Measurements from ENCODE around the gene GLE1. TPM values are rescaled to one million over a fixed set of nuclear protein-coding genes. Genes with fewer than 3 reads are reported as not detected.

Gene GLE1
- total RNA-seq, 1 experiment from 2014 or later, result 52.3 TPM

DNA sequence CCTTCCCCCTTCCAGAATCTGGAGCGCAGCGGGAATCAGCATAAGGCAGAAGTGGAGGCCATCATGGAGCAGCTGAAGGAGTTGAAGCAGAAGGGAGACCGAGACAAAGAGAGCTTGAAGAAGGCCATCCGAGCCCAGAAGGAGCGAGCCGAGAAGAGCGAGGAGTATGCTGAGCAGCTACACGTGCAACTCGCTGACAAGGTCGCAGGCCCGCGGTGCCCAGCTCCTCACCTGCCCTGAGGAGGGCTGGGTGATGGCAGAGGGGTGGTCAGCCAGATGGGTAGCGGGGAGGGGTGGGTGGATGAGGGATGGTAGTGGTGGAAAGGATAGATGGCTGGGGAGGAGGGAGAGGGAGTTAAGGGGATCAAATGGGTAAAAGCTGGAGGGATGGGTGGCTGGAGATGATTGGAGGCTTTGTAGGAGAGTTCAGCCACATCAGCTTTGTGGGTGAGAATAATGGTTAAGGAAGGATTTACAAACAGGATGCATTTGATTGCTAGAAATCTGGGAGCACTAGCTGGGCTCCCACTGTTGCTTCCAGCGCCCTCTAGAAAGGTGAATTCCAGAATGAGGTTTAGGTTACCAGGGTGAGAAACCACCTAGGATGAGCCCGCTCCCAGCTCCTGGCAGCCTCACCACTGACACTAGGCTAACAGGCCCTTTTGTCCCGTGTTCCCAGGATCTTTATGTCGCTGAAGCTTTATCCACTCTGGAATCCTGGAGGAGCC lies 19.7 kb upstream of the GLE1 start:
- no peaks in the 10 kb centered on the region for H3K27me3 ChIP-seq (replicated peaks; ENCODE audit: insufficient read depth, low read depth, low read length, poor library complexity)
- no peak overlapping the region for H3K27ac ChIP-seq (ENCODE audit: low read depth, low read length, poor library complexity, severe bottlenecking)
- POLR2A ChIA-PET (ENCODE audit: low non-redundant PET), result no interaction called here
- intact Hi-C loops (cut with micrococcal nuclease; ENCODE audit: unreplicated experiment), result no loop called here
- BruUV-seq (replicated peaks), result no TSS peak
- no peak overlapping the region for H3K4me3 ChIP-seq (ENCODE audit: low read depth, low read length, poor library complexity, severe bottlenecking)
- CTCF ChIA-PET, result interaction anchor here (0.6 kb wide), 1 partner anchor 441 kb away, joined by 3 read pairs; no protein-coding TSS in a partner anchor
- H3K36me3 ChIP-seq (ENCODE audit: insufficient read depth, low read length, poor library complexity, severe bottlenecking), result peaks cover 79% of the 10 kb centered on the region
- TF ChIP-seq, protein P1, sequence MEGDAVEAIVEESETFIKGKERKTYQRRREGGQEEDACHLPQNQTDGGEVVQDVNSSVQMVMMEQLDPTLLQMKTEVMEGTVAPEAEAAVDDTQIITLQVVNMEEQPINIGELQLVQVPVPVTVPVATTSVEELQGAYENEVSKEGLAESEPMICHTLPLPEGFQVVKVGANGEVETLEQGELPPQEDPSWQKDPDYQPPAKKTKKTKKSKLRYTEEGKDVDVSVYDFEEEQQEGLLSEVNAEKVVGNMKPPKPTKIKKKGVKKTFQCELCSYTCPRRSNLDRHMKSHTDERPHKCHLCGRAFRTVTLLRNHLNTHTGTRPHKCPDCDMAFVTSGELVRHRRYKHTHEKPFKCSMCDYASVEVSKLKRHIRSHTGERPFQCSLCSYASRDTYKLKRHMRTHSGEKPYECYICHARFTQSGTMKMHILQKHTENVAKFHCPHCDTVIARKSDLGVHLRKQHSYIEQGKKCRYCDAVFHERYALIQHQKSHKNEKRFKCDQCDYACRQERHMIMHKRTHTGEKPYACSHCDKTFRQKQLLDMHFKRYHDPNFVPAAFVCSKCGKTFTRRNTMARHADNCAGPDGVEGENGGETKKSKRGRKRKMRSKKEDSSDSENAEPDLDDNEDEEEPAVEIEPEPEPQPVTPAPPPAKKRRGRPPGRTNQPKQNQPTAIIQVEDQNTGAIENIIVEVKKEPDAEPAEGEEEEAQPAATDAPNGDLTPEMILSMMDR (conservative IDR thresholded peaks at IDR 0.05; ENCODE audit: low read depth, low read length), result no peak
- TF ChIP-seq EZH2 (IDR thresholded peaks at IDR 0.05; ENCODE audit: borderline replicate concordance, low read depth, low read length, poor library complexity, severe bottlenecking), result no peak
- no peak for DNase-seq (ENCODE audit: low spot score)
- H3K4me1 ChIP-seq (ENCODE audit: insufficient read depth, low read length, poor library complexity, severe bottlenecking), result no peaks in the 10 kb centered on the region
- H3K9me3 ChIP-seq (ENCODE audit: low read depth, low read length, poor library complexity, severe bottlenecking), result no peaks in the 10 kb centered on the region

DNA sequence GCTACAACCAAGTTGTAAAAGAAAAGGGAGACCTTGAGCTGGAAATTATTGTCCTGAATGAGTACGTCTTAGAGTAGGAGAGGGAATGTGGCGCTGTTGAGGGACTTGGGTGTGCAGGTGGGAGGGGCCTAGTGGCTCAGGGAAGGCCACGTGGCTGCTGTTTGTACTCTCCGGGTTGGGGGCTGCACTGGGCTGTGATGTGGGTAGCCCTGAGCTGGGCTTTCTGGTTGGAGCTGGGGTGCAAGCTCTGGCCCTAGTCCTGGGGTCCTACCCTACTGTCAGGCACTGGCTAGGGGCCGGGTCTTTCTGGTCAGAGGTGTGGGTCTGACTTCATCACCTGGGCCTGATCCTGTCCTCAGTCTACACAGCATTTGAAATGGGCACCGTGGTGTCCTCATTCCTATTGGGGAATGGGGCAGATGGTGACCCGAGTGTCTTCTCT lies 19.1 kb upstream of the GLE1 start:
- CTCF ChIA-PET, result no interaction called here

DNA sequence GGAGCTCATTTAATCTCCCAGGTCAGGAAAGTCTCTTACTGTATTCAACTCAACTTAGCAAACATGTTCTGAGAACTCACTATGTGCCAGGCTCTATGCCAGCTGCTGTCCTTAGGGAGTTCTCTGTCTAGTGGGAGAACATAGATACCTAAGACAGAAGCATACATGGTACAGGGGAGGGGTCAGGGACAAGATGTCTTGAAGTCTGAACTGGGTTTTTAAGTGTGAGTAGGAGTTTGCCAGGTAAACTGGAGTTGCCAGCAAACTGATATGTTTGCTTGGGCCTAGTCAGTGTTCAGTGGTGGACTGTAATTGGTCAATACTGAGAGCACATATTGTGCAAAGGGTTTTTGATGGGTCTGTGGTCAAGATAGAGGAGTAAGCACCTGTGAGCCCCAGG lies 18.3 kb upstream of the GLE1 start:
- intact Hi-C loops (cut with micrococcal nuclease; ENCODE audit: unreplicated experiment), result no loop called here

More for the DNA sequence above, 19.1 kb upstream of the GLE1 start:
- no peak for DNase-seq (ENCODE audit: low spot score)
- H3K27ac ChIP-seq (ENCODE audit: low read depth, low read length, poor library complexity, severe bottlenecking), result no peak overlapping the region
- H3K4me1 ChIP-seq (ENCODE audit: insufficient read depth, low read length, poor library complexity, severe bottlenecking), result no peaks in the 10 kb centered on the region
- POLR2A ChIA-PET (ENCODE audit: low non-redundant PET), result no interaction called here
- no peaks in the 10 kb centered on the region for H3K9me3 ChIP-seq (ENCODE audit: low read depth, low read length, poor library complexity, severe bottlenecking)
- no peak for TF ChIP-seq EZH2 (IDR thresholded peaks at IDR 0.05; ENCODE audit: borderline replicate concordance, low read depth, low read length, poor library complexity, severe bottlenecking)
- TF ChIP-seq, protein P1 (conservative IDR thresholded peaks at IDR 0.05; ENCODE audit: low read depth, low read length), result no peak
- no peaks in the 10 kb centered on the region for H3K27me3 ChIP-seq (replicated peaks; ENCODE audit: insufficient read depth, low read depth, low read length, poor library complexity)
- BruUV-seq (replicated peaks), result no TSS peak
- intact Hi-C loops (cut with micrococcal nuclease; ENCODE audit: unreplicated experiment), result no loop called here
- H3K36me3 ChIP-seq (ENCODE audit: insufficient read depth, low read length, poor library complexity, severe bottlenecking), result peaks cover 76% of the 10 kb centered on the region
- no peak overlapping the region for H3K4me3 ChIP-seq (ENCODE audit: low read depth, low read length, poor library complexity, severe bottlenecking)

More for the DNA sequence above, 18.3 kb upstream of the GLE1 start:
- no peak for TF ChIP-seq EZH2 (IDR thresholded peaks at IDR 0.05; ENCODE audit: borderline replicate concordance, low read depth, low read length, poor library complexity, severe bottlenecking)
- TF ChIP-seq, protein P1 (conservative IDR thresholded peaks at IDR 0.05; ENCODE audit: low read depth, low read length), result no peak
- no peak for DNase-seq (ENCODE audit: low spot score)
- Histone ChIP-seq H3K27me3 (replicated peaks; ENCODE audit: insufficient read depth, low read depth, low read length, poor library complexity) (no peaks in the 10 kb centered on the region), H3K36me3 (ENCODE audit: insufficient read depth, low read length, poor library complexity, severe bottlenecking) (peaks cover 71% of the 10 kb centered on the region), H3K4me3 (ENCODE audit: low read depth, low read length, poor library complexity, severe bottlenecking) (no peak overlapping the region), H3K9me3 (ENCODE audit: low read depth, low read length, poor library complexity, severe bottlenecking) (no peaks in the 10 kb centered on the region), H3K27ac (ENCODE audit: low read depth, low read length, poor library complexity, severe bottlenecking) (no peak overlapping the region), H3K4me1 (ENCODE audit: insufficient read depth, low read length, poor library complexity, severe bottlenecking) (no peaks in the 10 kb centered on the region)
- POLR2A ChIA-PET (ENCODE audit: low non-redundant PET), result no interaction called here
- CTCF ChIA-PET, result no interaction called here
- no TSS peak for BruUV-seq (replicated peaks)
